Measurements from ENCODE around the gene KCTD17.

KCTD17 gene

DNA sequence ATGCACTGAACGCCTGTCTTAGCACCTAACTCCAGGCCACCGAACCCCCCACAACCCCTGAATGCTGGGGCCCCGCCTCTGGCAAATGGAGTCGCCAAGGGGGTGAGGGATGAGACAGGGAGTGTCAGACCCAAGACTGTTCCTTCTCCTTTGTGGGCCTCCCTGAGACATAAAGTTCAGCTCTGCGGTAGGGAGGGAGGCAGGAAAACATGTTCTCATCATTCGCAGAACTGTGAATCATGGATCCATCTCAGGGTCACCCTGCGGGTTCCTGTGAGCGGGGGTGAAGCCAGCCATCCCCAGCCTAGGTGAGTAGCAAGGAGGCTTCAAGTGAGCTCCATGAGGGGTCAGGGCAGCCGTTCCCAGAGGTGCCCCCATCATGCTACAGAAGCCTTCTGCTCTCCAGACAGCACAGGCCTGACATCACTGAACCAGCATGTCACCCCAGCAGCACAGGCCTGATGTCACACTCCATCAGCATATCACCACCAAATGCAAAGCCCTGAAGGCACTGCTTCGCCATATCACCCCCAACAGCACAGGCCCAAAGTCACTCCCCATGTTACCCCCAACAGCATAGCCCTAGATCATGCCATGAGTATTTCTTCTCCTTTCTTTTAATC, 30.8 kb downstream of the KCTD17 start:
- DNase-seq: no peak

- DNase-seq: no peak
Measured at GRCh38 chr22:37083914-37084313, 32.4 kb downstream of the KCTD17 start.

- DNase-seq: no peak
Measured at GRCh38 chr22:37084385-37084784, 32.8 kb downstream of the KCTD17 start.

- no peak for DNase-seq
Measured at GRCh38 chr22:37086184-37086583, 34.6 kb downstream of the KCTD17 start.

GRCh38 chr22:37088108-37088605, 36.6 kb downstream of the KCTD17 start:
- no peak for DNase-seq

DNA sequence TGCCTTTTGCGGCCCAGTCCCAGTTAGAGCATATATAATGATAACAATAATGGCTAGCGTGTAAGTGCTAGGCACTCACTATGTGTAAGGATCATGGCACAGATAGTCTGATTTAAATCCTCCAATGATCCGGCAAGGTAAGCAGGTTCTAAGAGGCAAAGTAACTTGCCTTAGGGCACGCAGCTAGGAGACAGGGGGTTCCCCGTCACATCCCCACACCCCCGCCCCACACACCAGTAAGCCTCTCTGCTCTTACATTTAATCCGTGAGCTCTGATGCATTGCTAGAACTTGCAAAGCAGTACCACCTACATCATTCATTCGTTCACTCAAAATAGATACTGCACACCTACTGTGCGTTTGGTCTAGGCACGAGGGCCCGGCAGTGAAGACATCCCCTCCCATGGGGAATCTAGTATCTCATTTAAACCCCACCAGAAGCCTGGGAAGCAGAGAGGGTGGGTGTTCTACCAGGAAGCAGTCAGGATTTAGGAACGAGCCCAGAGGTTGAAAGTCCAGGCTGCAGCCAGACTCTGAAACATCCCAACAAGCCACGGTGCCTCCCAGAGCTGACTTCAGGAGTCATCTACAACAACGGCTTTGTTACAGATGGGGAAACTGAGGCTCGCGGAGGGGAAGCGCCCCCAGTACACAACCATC, 37.3 kb downstream of the KCTD17 start:
- DNase-seq: no peak

DNA sequence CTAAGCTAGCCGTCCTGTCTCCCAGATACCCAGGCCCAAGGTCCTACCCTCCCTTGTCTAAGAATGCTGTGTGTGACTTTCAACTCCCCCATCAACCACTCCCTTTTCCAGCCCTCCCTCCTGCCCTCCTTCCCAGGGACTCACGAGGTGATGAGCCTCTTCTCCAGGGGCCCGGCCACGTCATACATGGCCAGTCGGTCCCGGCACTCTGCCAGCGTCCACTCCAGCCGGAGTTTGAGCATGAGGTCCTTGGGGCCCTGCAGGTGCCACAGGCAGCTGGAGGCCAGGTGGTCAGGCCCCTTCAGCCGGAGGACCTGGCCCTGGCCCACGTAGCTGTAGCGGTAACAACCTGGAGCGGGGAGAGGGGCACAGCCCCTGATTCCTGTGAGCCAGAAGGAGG, 37.9 kb downstream of the KCTD17 start:
- DNase-seq: no peak

GRCh38 chr22:37090920-37091695, 39.6 kb downstream of the KCTD17 start:
- DNase-seq: no peak

- no peak for DNase-seq
Measured at GRCh38 chr22:37091994-37092393, 40.5 kb downstream of the KCTD17 start.

DNA sequence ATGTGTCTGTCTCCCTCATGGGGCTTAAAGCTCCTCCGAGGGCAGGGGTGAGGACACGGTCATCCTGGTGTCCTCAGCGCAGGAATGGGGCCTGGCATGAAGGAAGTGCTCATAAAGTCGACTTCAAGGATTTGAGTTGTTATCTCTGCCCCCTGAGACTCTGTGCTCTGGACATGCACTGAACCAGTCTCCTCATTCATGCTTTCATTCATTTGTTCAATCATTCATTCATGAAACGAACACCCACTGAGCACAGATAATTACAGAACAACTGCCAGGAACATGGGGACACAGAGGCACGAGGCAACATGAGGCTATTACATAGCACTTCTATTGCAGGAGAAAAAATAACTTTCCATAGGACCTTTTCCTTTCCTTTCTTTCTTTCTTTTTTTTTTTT, 41.5 kb downstream of the KCTD17 start:
- no peak for DNase-seq

GRCh38 chr22:37094239-37094638, 42.7 kb downstream of the KCTD17 start:
- no peak for DNase-seq

DNA sequence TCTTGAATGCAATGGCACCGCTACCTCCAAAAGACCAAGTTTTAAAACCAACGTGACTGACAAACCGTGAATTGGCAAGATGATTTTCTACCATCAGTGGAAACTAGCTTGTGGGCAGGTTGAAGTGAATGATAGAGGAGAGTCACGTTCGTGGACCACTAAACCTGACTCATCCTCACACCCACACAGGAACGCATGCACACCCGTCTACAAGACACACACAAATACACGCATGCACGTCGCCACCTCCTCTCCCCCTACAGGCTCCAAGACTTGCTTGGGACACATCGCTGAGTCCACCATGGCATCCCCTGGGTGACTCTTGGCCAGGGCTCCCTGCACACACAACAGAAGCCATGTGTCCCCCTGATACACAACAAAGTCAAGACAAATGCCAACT, 43.6 kb downstream of the KCTD17 start:
- DNase-seq: no peak

DNA sequence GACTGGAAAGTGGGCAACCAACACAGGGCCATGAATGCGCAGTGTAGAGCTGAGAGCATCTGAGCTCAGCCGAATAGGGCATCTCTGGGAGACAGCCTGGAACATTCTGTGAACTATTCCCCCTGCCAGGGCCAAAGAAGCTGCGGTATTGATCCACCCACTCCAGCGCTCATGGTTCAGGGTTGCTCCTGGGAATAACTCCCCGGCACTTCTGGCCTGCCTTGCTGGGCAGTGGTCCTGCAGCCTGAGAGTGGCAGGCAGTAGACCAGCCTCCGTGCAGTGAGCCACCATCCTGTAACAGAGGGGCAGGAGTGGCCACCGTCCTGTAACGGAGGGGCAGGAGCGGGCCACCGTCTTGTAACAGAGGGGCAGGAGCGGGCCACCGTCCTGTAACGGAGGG, 45.8 kb downstream of the KCTD17 start:
- DNase-seq: no peak

DNA sequence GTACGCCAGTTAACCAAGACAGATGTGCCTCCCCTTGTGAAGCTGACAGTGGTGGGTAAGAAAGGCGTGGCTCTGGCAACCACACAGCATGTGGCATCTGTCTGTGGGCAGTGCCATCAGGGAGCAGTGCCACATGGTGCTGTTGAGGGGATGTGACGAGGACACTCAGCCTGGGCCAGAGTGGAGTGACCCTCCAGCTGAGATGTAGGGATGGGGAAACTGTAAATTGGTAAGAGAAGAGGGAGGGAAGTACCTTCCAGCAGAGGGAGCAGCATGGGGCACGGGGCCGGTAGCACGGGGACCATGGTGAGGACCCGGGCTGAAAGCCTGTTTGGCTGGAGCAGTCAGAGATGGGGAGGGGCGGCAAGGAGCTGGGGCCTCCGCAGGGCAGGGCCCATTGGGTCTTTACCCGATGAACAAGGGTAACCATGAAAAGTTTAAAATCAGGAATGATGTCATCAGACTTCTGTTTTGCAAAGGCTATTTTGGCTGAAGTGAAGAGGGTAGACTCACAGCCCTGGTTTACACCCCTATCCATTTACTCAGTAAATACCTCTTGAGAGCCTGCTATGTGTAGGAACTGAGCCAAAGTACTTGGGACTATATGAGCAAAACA, 47.5 kb downstream of the KCTD17 start:
- no peak for DNase-seq

DNA sequence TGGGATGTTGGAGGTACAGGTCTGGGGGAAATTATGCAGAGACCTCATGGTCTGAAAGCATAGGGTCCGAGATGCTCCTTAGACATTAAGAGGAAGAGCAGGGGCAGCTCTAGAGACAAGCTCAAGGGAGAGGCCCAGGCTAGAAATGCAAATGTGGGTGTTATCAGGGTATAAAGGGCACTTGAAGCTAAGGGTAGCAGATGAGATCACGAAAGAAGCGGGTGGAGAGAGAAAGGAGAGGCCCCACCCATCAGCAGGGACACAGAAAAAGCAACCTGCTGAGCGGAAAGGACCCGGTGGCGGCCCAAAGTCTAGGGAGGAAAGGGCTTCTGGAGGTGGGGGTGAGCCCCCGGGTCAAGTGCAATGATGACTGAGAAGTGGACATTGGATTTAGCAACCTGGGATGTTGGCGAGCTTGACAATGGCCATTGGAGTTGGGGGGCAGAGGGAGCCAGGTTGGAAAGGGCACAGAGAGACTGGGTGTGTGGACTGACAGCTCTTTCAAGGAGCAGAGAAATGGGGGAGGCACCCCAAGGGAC, 49.1 kb downstream of the KCTD17 start:
- DNase-seq: no peak

DNA sequence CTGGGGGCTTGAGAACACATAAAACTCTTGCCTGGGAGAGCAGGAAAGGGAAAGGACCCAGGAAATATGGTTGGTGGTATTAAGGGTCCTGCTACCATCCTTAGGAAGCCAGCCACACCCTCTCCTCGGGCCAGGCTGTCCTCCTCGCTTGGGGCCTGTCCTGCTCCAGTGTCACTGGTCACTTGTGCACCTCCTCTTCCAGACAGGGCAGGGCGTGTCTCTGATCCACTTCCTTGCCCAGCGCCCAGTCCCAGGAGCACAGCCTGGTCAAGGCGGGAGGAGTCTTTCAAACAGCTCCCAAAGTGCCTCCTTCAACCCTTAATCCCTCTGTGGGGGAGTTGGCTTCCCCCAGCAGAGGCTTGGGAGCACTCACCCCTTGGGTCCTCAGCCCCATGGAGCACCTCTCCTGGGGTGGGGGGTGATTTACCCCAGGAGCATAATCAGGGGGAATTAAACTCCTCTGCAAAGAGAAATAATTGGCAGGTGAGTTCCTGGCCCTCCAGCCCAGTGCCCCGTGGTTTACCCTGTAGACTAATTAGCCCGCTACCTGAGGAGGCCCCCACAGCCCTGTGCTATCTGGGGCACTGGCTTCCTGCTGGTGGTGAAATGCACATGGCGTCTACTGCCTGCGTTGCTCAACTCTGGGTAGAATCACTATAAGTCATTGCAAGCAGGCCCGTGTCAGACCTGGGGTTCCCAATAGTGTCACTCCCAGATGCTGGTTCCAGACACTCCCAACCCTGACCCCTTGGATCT, 49.9 kb downstream of the KCTD17 start:
- no peak for DNase-seq

- DNase-seq: no peak
Measured at GRCh38 chr22:37103151-37103550, 51.6 kb downstream of the KCTD17 start.

DNA sequence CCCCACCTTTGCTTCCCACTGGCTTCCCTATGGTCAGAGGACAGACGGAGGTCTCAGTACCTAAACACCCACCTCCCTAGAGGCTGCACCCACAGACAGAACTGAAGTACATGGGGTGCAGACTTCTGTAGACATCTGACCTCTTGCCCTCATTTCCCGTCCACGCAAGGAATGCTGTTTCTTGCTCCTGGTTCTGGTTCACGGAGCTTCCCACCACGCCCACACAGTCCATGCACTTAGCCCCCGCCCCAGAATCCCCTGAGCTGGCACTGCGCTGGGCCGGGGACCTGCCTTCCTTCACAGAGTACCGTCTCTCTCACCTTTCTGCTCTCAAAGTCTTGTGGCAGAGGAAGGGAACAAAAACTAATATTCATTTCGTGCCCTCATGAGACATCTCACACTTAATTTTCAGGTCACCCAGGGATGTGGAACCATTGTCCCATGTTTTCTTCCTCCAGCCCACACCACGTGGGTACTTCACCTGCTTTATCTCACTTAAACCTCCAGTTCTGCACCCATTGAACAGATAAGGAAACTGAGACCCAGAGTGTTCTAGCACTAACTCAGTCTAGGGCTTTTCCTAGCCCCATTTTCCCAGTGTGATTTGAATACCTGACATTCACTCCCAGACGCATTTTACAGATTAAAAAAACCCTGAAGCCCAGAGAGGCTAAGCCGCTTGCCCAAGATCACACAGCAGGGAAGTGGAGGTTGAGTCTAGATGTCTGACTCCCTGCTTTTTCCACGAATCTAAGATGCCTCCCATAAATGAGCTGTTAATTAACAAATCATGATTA, 52.3 kb downstream of the KCTD17 start:
- DNase-seq: no peak

- DNase-seq: no peak
Measured at GRCh38 chr22:37105154-37105553, 53.6 kb downstream of the KCTD17 start.

DNA sequence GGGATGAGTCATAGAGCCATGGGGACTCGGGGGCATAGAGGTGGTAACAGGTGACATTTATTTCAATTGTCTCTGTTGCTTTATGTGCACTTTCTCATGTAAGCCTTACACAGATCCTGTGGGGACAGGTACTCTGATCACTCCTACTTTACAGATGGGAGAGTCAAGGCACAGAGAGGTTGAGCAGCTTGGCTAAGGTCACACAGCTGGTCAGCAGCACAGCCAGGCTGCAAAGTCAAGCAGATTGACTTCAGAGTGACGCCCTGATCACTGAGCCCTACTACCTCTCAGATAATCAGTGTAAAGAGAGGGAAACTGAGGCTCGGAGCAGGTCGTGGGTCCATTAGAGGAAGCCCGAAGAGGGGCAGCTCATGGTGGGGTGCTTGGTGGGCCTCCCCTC, 54.4 kb downstream of the KCTD17 start:
- DNase-seq: no peak

- no peak for DNase-seq
Measured at GRCh38 chr22:37107816-37108621, 56.5 kb downstream of the KCTD17 start.
